HepG2 (cell line): ENCODE data around the gene C22orf31. TPM values are rescaled to one million over a fixed set of nuclear protein-coding genes. Genes with fewer than 3 reads are reported as not detected.

ENCODE experiments used
- ATAC-seq: fragments of 200-7000 bp; cut with Tn5 transposase; 3 replicates; pipeline ENCODE4 v1.9.1; 2020; ENCODE audit warnings: mild to moderate bottlenecking, moderate library complexity
- BruUV-seq: library from RNA; stranded (reverse); fragments of 400-500 nt; replicated peaks from 2 replicates; lab custom pipeline; 2021; lab: Mats Ljungman, UMichigan
- CTCF ChIA-PET: fragments of 300-600 bp; formaldehyde crosslinking; extraction: SDS; loops from one replicate; lab custom pipeline; 2021; ENCODE audit warnings: low total read pairs, inconsistent platforms, low intra/inter-chr PET ratio; lab: Yijun Ruan, JAX
- POLR2A ChIA-PET: fragments of 350-600 bp; sonication (Branson Sonifier 250); formaldehyde crosslinking; loops from one replicate; lab custom pipeline; 2020; ENCODE audit warnings: antibody characterized with exemption, inconsistent platforms; lab: Yijun Ruan, JAX
- DNase-seq: peaks from one replicate; pipeline ENCODE4 v3.0.0-alpha.2; 2015; ENCODE audit warnings: low spot score
- FAIRE-seq: peaks from 3 replicates; lab custom pipeline; 2011; peaks lifted over from hg19 to GRCh38; lab: Jason Lieb, UNC
- H2AFZ ChIP-seq: one replicate; pipeline ENCODE4 v1.6.1; 2011; ENCODE audit warnings: low read length, inconsistent platforms
- H3K27ac ChIP-seq: fragments of 300-600 bp; 3 replicates; pipeline ENCODE4 v1.8.0; 2011; ENCODE audit warnings: mixed run types, mild to moderate bottlenecking, mixed read lengths, low read length, inconsistent platforms; ENCODE audit not compliant: insufficient read depth; ENCODE audit errors: extremely low read length
- H3K27me3 ChIP-seq, 2 experiments: fragments of 200-600 bp in 1 of 2; 2 replicates in 1 of 2; 3 replicates in 1 of 2; pipeline versions ENCODE4 v1.6.0 to v1.8.0; 2011; ENCODE audit warnings: low read length in 2 of 2, mild to moderate bottlenecking in 2 of 2, moderate library complexity in 2 of 2, inconsistent platforms in 1 of 2; ENCODE audit not compliant: insufficient read depth in 2 of 2, control insufficient read depth in 1 of 2
- H3K36me3 ChIP-seq, 2 experiments: fragments of 200-600 bp in 1 of 2; replicated peaks in 1 of 2; 2 replicates in 1 of 2; 3 replicates in 1 of 2; pipeline versions ENCODE4 v1.5.1 to v1.8.0; 2011; ENCODE audit warnings: low read length in 2 of 2, inconsistent platforms in 1 of 2; ENCODE audit not compliant: insufficient read depth in 2 of 2, control insufficient read depth in 1 of 2
- H3K4me1 ChIP-seq: 2 replicates; pipeline ENCODE4 v1.5.1; 2012; ENCODE audit warnings: low read length, inconsistent platforms; ENCODE audit not compliant: insufficient read depth
- H3K4me2 ChIP-seq: 2 replicates; pipeline ENCODE4 v1.6.0; 2011; ENCODE audit warnings: low read depth, low read length, inconsistent platforms
- H3K4me3 ChIP-seq, 3 experiments: fragments of 200-600 bp in 1 of 3; sonication (generic), shearing (Covaris generic) in 1 of 3; replicated peaks in 1 of 3; 2 replicates each; pipeline ENCODE4 v1.5.1; 2011 to 2016; ENCODE audit warnings: low read length in 3 of 3, inconsistent platforms in 2 of 3, low read depth in 2 of 3, mild to moderate bottlenecking in 2 of 3, control low read depth in 1 of 3, mixed read lengths in 1 of 3; ENCODE audit not compliant: insufficient read depth in 1 of 3
- H3K79me2 ChIP-seq: one replicate; pipeline ENCODE4 v1.6.1; 2011; ENCODE audit warnings: low read length, inconsistent platforms; ENCODE audit not compliant: insufficient read depth
- H3K9ac ChIP-seq: 2 replicates; pipeline ENCODE4 v1.6.0; 2011; ENCODE audit warnings: mild to moderate bottlenecking, low read depth, low read length, inconsistent platforms; ENCODE audit not compliant: insufficient read depth
- H3K9me3 ChIP-seq: 2 replicates; pipeline ENCODE4 v1.5.1; 2012; ENCODE audit warnings: mild to moderate bottlenecking, low read length
- H4K20me1 ChIP-seq: 2 replicates; pipeline ENCODE4 v1.6.0; 2011; ENCODE audit warnings: inconsistent platforms, mild to moderate bottlenecking, low read length, moderate library complexity; ENCODE audit not compliant: insufficient read depth
- DMTF1 ChIP-seq: sonication (generic); formaldehyde crosslinking; IDR thresholded peaks from 2 replicates; pipeline ENCODE4 v1.4.0; 2020; ENCODE audit warnings: mild to moderate bottlenecking, missing genetic modification reagents
- GATAD2A ChIP-seq: IDR thresholded peaks from 2 replicates; pipeline ENCODE4 v1.6.1; 2016
- MIER2 ChIP-seq: IDR thresholded peaks from 2 replicates; pipeline ENCODE4 v1.6.1; 2016; ENCODE audit warnings: missing biosample characterization, missing genetic modification reagents
- PRDM15 ChIP-seq: sonication (generic); formaldehyde crosslinking; IDR thresholded peaks from 2 replicates; pipeline ENCODE4 v1.4.0; 2020; ENCODE audit warnings: missing genetic modification reagents
- ZNF501 ChIP-seq: sonication (generic); formaldehyde crosslinking; IDR thresholded peaks from 2 replicates; pipeline ENCODE4 v1.5.1; 2020; ENCODE audit warnings: mild to moderate bottlenecking, moderate library complexity, missing genetic modification reagents
- ZNF737 ChIP-seq: sonication (generic); formaldehyde crosslinking; IDR thresholded peaks from 2 replicates; pipeline ENCODE4 v1.5.0; 2020; ENCODE audit warnings: missing genetic modification reagents, mild to moderate bottlenecking, borderline replicate concordance
- WGBS: methylation state at CpG from one replicate; pipeline ENCODE4 v1.1.6; 2017; ENCODE audit warnings: low lambda C conversion rate; 5-methylcytosine and 5-hydroxymethylcytosine counted together
- in situ Hi-C: cut with HindIII; loops from 2 replicates; pipeline ENCODE4 v1.10.0; 2017; ENCODE audit warnings: low pct_unique_long_range_greater_than_20kb; ENCODE audit not compliant: extremely low pct_ligation_motif_present
- intact Hi-C: fragments of 100-400 bp; cut with micrococcal nuclease; formaldehyde crosslinking; loops from one replicate; pipeline ENCODE4 v1.10.0; 2022; ENCODE audit not compliant: unreplicated experiment
- polyA plus RNA-seq, 8 experiments: library from polyadenylated mRNA; depleted of rRNA in 3 of 8; stranded (reverse) in 7 of 8; unstranded in 1 of 8; fragments of >200 nt; fragmentation: Illumina TruSeq in 4 of 8; extraction: Trizol in 4 of 8; gene quantifications; 2 replicates each; pipeline versions ENCODE4 v1.2.1 to v1.2.3, GENCODE V29; 2011 to 2016; ENCODE audit warnings: low read depth in 4 of 8, missing spikeins in 1 of 8, mixed read lengths in 1 of 8; ENCODE audit not compliant: insufficient read depth in 1 of 8
- total RNA-seq, 5 experiments: library from RNA; depleted of rRNA; stranded (reverse); fragments of >200 nt; fragmentation: Illumina TruSeq; extraction: Trizol; gene quantifications; 2 replicates each; pipeline ENCODE4 v1.2.3, GENCODE V29; 2016; ENCODE audit warnings: low read depth in 1 of 5
- TF ChIP-seq, protein P1 (sequence below): conservative IDR thresholded peaks from 2 replicates; pipeline ENCODE4 v1.6.1; 2018; ENCODE audit warnings: missing genetic modification reagents

C22orf31 gene
- total and polyA plus RNA-seq, 2 of the 13 experiments (the other 11 are each of a cell fraction or from before 2014, with no cell fraction given): not detected

DNA sequence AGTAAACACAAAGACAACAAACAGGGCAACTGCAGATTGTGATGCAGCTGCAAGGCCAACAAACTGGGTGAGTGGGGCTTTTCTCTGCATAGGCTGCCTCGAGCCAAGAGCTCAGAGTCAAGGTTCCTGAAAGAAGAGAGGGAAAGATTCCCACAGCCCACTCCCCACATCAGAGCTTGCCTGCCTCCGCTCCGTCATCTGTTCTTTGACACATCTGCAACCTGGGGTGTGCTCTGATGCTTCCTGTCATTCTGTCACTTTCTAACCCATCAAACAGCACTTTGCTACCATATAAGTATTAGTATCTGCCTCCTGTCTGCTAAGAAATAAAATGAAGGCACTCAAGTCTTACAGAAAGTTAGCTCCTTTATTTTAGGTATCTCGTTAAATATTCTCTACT, 46.9 kb downstream of the C22orf31 start:
- FAIRE-seq (no peak), ATAC-seq (no peak), DNase-seq (no peak)
- no TSS peak for BruUV-seq
- H3K4me1 ChIP-seq: peaks cover 99% of the 10 kb centered on the region
- in situ Hi-C loops (no loop called here), intact Hi-C loops (no loop called here)
- TF ChIP-seq MIER2 (CRISPR knock-in tag) (no peak), PRDM15 (CRISPR knock-in tag) (no peak), ZNF737 (no peak), DMTF1 (CRISPR knock-in tag) (no peak), GATAD2A (CRISPR knock-in tag) (0 out of 2 replicates have a peak, but pooled peaks have one; percentile 7), ZNF501 (CRISPR knock-in tag) (no peak)
- TF ChIP-seq, protein P1, sequence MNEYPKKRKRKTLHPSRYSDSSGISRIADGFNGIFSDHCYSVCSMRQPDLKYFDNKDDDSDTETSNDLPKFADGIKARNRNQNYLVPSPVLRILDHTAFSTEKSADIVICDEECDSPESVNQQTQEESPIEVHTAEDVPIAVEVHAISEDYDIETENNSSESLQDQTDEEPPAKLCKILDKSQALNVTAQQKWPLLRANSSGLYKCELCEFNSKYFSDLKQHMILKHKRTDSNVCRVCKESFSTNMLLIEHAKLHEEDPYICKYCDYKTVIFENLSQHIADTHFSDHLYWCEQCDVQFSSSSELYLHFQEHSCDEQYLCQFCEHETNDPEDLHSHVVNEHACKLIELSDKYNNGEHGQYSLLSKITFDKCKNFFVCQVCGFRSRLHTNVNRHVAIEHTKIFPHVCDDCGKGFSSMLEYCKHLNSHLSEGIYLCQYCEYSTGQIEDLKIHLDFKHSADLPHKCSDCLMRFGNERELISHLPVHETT (CRISPR knock-in tag): no peak
- H3K4me2 ChIP-seq: no peak overlapping the region
- POLR2A ChIA-PET: interaction anchor here (0.9 to 2.8 kb wide), 2 partner anchors 10 to 16 kb away, joined by 4 to 13 read pairs; no protein-coding TSS in a partner anchor
- H3K27ac ChIP-seq: peak overlapping the region; percentile 26
- no peak overlapping the region for H2AFZ ChIP-seq
- WGBS: 92% methylated on average over 3 of the region's 4 CpGs
- H3K9ac ChIP-seq: no peak overlapping the region
- peaks cover 10 to 60% of the 10 kb centered on the region in 2 experiments for H3K36me3 ChIP-seq
- 0 out of 2 replicates have a peak, but pooled peaks cover 4% of the 10 kb centered on the region for H4K20me1 ChIP-seq
- no peaks in the 10 kb centered on the region for H3K27me3 ChIP-seq
- H3K79me2 ChIP-seq: peaks cover 91% of the 10 kb centered on the region
- no peak overlapping the region for H3K4me3 ChIP-seq
- H3K9me3 ChIP-seq: no peaks in the 10 kb centered on the region
- CTCF ChIA-PET: no interaction called here
